BLaER1 (cell line): ENCODE results near the gene SKIDA1.

ENCODE experiments used
- H3K27ac ChIP-seq: shearing (Covaris generic); formaldehyde crosslinking; 2 replicates; pipeline ENCODE4 v1.8.1; 2022
- H3K27me3 ChIP-seq: shearing (Covaris generic); formaldehyde crosslinking; 2 replicates; pipeline ENCODE4 v1.8.1; 2022
- H3K36me3 ChIP-seq: shearing (Covaris generic); formaldehyde crosslinking; 2 replicates; pipeline ENCODE4 v1.8.1; 2022
- H3K4me1 ChIP-seq: shearing (Covaris generic); formaldehyde crosslinking; 2 replicates; pipeline ENCODE4 v1.8.1; 2022
- H3K4me2 ChIP-seq: shearing (Covaris generic); formaldehyde crosslinking; 2 replicates; pipeline ENCODE4 v1.8.1; 2022
- H3K4me3 ChIP-seq: shearing (Covaris generic); formaldehyde crosslinking; 2 replicates; pipeline ENCODE4 v1.8.1; 2022
- H3K9ac ChIP-seq: shearing (Covaris generic); formaldehyde crosslinking; 2 replicates; pipeline ENCODE4 v1.8.1; 2022
- H3K9me3 ChIP-seq: shearing (Covaris generic); formaldehyde crosslinking; 2 replicates; pipeline ENCODE4 v1.8.1; 2022
- H4K20me1 ChIP-seq: shearing (Covaris generic); formaldehyde crosslinking; 2 replicates; pipeline ENCODE4 v1.8.1; 2022
- Cebpa-rat ChIP-seq: shearing (Covaris generic); IDR thresholded peaks from 2 replicates; pipeline ENCODE4 v1.8.1; 2022

SKIDA1 gene

GRCh38 chr10:21511946-21512572, 13.4 kb downstream of the SKIDA1 start:
- no peak overlapping the region for H3K4me2 ChIP-seq
- H3K9me3 ChIP-seq = peaks cover 6% of the 10 kb centered on the region; the same call in 1 of the 2 replicates
- H3K9ac ChIP-seq = no peak overlapping the region
- H3K27me3 ChIP-seq = peaks cover 100% of the 10 kb centered on the region
- peaks cover 98% of the 10 kb centered on the region for H4K20me1 ChIP-seq
- H3K36me3 ChIP-seq = no peaks in the 10 kb centered on the region
- H3K27ac ChIP-seq = no peak overlapping the region
- TF ChIP-seq Cebpa-rat = no peak
- no peak overlapping the region for H3K4me3 ChIP-seq
- H3K4me1 ChIP-seq = peaks cover 3% of the 10 kb centered on the region

- TF ChIP-seq Cebpa-rat = no peak
- Histone ChIP-seq H3K27ac (no peak overlapping the region), H4K20me1 (peaks cover 98% of the 10 kb centered on the region), H3K4me2 (no peak overlapping the region), H3K9ac (no peak overlapping the region), H3K27me3 (peaks cover 100% of the 10 kb centered on the region), H3K4me3 (no peak overlapping the region), H3K9me3 (peaks cover 6% of the 10 kb centered on the region; the same call in 1 of the 2 replicates), H3K4me1 (no peaks in the 10 kb centered on the region), H3K36me3 (no peaks in the 10 kb centered on the region)
These were observed 14.3 kb downstream of the SKIDA1 start for GRCh38 chr10:21511095-21511570.

GRCh38 chr10:21510241-21511094, 15.0 kb downstream of the SKIDA1 start:
- Histone ChIP-seq H3K4me2 (no peak overlapping the region), H3K9ac (no peak overlapping the region), H3K36me3 (no peaks in the 10 kb centered on the region), H3K4me3 (no peak overlapping the region), H3K27ac (no peak overlapping the region), H3K27me3 (peaks cover 100% of the 10 kb centered on the region), H4K20me1 (peaks cover 98% of the 10 kb centered on the region), H3K4me1 (no peaks in the 10 kb centered on the region), H3K9me3 (peaks cover 6% of the 10 kb centered on the region; the same call in 1 of the 2 replicates)
- TF ChIP-seq Cebpa-rat = no peak

- Histone ChIP-seq H3K9me3 (peaks cover 6% of the 10 kb centered on the region; the same call in 1 of the 2 replicates), H3K27ac (no peak overlapping the region), H3K27me3 (peaks cover 99% of the 10 kb centered on the region), H3K36me3 (no peaks in the 10 kb centered on the region), H3K4me2 (no peak overlapping the region), H4K20me1 (peaks cover 92% of the 10 kb centered on the region), H3K9ac (no peak overlapping the region), H3K4me3 (no peak overlapping the region), H3K4me1 (no peaks in the 10 kb centered on the region)
- TF ChIP-seq Cebpa-rat = no peak
These were observed 15.9 kb downstream of the SKIDA1 start for GRCh38 chr10:21509341-21510240.

- peaks cover 6% of the 10 kb centered on the region; the same call in 1 of the 2 replicates for H3K9me3 ChIP-seq
- H3K27ac ChIP-seq = no peak overlapping the region
- H3K4me3 ChIP-seq = no peak overlapping the region
- no peak overlapping the region for H3K9ac ChIP-seq
- H3K27me3 ChIP-seq = peaks cover 99% of the 10 kb centered on the region
- no peak overlapping the region for H3K4me2 ChIP-seq
- H3K4me1 ChIP-seq = no peaks in the 10 kb centered on the region
- TF ChIP-seq Cebpa-rat = no peak
- no peaks in the 10 kb centered on the region for H3K36me3 ChIP-seq
- peaks cover 92% of the 10 kb centered on the region for H4K20me1 ChIP-seq
These were observed 16.7 kb downstream of the SKIDA1 start for GRCh38 chr10:21508706-21509331.

- H3K9ac ChIP-seq = no peak overlapping the region
- H3K36me3 ChIP-seq = no peaks in the 10 kb centered on the region
- no peak overlapping the region for H3K4me2 ChIP-seq
- H4K20me1 ChIP-seq = peaks cover 92% of the 10 kb centered on the region; the same call in 1 of the 2 replicates
- H3K27ac ChIP-seq = no peak overlapping the region
- TF ChIP-seq Cebpa-rat = no peak
- H3K4me1 ChIP-seq = no peaks in the 10 kb centered on the region
- H3K9me3 ChIP-seq = peaks cover 6% of the 10 kb centered on the region; the same call in 1 of the 2 replicates
- peaks cover 99% of the 10 kb centered on the region for H3K27me3 ChIP-seq
- no peak overlapping the region for H3K4me3 ChIP-seq
These were observed 18.3 kb downstream of the SKIDA1 start for GRCh38 chr10:21507150-21507549.

- TF ChIP-seq Cebpa-rat = no peak
- H3K9me3 ChIP-seq = peaks cover 6% of the 10 kb centered on the region; the same call in 1 of the 2 replicates
- H3K9ac ChIP-seq = no peak overlapping the region
- peaks cover 92% of the 10 kb centered on the region for H4K20me1 ChIP-seq
- H3K4me3 ChIP-seq = no peak overlapping the region
- H3K36me3 ChIP-seq = no peaks in the 10 kb centered on the region
- H3K4me1 ChIP-seq = no peaks in the 10 kb centered on the region
- peaks cover 99% of the 10 kb centered on the region for H3K27me3 ChIP-seq
- H3K27ac ChIP-seq = no peak overlapping the region
- H3K4me2 ChIP-seq = no peak overlapping the region
These were observed 19.1 kb downstream of the SKIDA1 start for GRCh38 chr10:21506351-21506750.

- peaks cover 6% of the 10 kb centered on the region; the same call in 1 of the 2 replicates for H3K9me3 ChIP-seq
- peaks cover 92% of the 10 kb centered on the region for H4K20me1 ChIP-seq
- no peak for TF ChIP-seq Cebpa-rat
- H3K27ac ChIP-seq = no peak overlapping the region
- no peak overlapping the region for H3K4me2 ChIP-seq
- H3K9ac ChIP-seq = no peak overlapping the region
- H3K36me3 ChIP-seq = no peaks in the 10 kb centered on the region
- H3K4me1 ChIP-seq = no peaks in the 10 kb centered on the region
- no peak overlapping the region for H3K4me3 ChIP-seq
- peaks cover 99% of the 10 kb centered on the region for H3K27me3 ChIP-seq
These were observed 19.7 kb downstream of the SKIDA1 start for GRCh38 chr10:21505711-21506278.
